ENCODE results near the gene ZNF423.

The ZNF423 gene

DNA sequence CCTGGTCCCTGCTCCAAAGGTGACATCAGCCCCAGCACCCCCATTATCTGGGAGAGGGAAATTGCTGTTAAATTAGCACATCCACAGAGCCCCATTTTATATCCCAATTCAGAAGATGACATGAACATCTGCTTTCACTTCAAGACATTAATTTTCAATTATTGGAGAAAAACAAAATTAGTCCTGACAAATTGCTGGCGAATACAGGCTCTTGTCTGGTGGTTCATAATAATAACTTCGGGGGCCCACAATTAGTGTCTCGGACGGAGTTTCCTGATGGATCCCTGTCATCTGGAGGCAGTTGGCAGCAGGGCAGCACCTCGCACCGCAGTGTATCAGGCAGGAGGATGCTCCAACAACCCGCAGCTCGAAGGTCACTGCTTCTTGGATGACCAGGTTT is 7.4 kb downstream of the ZNF423 start:
- no peak for ATAC-seq
- no peak for DNase-seq

DNA sequence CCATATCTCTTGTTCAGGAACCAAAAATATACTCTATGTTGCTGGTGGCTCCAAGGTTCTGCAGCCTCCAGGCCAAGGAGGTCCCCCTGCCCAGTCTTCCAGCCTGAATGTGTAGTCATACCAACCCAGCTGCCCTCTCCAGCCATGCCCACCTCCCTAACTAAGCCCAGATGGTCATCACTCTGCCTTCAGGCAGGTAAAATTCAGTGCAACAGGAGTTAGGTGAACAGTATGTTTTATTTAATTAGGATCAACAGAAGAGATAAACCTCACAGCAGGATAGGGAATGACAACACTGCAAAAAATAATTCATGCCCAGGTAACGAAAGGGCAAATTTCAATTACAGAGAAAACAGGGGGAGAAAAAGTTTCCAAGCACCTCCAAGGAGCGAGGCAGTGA is 9.1 kb downstream of the ZNF423 start:
- DNase-seq (no peak), ATAC-seq (no peak)

DNA sequence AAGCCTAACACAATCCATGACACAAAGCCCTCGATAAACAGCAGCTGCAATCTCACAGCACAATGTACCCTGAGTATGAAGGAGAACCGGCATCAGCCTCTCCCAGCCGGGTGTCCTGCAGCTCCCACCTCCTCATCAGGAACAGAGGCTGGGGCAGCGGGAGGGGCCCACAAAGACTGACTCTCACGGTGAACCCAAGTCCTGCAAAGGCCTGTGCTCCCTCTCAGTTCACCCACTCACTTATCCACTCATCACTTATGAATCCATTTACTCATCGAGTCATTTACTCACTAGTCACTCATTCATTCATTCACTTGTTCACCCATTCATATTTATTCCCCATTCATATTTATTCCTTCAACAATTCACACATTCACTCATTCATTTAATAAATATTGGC is 11.6 kb downstream of the ZNF423 start:
- ATAC-seq, result no peak

DNA sequence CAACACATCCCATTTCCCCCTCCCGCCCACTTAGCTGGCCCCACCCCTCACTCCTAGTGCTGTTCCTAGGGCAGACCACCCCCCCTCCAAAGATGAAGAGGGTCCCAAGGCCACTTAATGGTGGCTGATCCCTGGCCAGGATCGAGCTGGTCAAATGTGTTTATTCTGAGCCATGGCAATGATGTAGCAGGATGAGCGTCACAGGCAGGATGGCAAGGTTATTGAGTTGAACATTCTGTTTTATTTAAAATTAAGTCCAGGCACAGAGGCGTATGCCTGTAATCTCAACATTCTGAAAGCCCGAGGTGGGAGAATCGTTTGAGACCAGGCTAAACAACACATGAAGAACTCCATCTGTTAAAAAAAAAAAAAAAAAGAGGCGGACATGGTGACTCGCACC is 12.2 kb downstream of the ZNF423 start:
- ATAC-seq (no peak), DNase-seq (no peak)

More for the DNA sequence above, 11.6 kb downstream of the ZNF423 start:
- no peak for DNase-seq

DNA sequence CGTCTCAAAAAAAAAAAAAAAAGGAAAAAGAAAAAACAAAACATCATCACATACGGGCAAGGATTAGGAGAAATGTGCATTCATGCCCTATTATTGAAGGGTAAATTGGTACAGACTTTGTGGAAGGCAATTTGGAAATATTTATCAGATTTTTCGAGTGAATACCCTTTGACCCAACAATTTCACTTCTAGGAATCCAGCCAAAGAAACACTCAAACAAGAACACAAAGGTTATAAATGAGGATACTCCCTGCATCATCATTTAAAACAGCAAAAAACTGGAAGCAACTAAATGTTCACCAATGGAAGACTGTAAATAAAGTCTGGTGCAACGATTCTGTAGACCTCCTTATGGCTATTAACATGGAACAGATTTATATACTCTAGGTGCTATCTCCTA is 12.9 kb downstream of the ZNF423 start:
- ATAC-seq (no peak), DNase-seq (no peak)

DNA sequence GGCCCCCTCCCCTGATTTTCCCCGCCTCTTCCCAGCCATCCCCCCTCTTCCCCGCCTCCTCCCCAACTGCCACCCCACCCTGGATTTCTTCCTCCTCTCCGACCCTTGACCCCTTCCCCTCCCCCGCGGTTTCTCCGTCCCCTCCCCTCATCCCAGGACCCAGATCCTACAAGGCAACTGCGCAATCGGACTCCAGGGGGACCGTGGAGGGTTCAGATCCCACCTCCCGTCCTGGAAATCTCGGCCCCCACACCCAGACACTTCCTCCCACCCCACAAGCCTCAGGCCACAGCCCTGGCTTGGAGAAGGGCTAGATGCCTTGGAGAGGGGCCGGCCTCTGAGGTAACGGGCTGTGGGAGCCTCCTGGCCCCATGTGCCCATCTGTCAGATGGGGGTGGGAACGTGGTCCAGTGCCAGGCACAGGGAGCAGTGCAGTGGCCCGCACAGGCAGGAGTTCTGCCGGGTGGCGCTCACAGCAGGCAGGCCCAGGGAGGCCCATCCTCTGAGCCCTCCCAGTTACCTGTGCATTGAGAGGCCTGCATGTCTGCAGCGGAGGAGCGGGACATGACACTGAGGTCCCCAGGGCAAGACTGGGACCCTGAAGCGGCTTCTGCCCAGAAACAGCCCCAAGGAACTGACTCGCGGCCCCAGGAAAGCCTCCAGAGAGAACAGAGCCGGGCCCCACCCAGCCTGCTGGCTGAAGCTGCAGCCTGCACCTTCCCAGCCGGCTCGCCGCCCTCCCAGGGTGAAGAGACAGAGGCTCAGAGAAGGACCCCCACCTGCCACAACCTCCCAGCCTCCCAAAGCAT is 16.7 kb downstream of the ZNF423 start:
- no peak for DNase-seq
- no peak for ATAC-seq

DNA sequence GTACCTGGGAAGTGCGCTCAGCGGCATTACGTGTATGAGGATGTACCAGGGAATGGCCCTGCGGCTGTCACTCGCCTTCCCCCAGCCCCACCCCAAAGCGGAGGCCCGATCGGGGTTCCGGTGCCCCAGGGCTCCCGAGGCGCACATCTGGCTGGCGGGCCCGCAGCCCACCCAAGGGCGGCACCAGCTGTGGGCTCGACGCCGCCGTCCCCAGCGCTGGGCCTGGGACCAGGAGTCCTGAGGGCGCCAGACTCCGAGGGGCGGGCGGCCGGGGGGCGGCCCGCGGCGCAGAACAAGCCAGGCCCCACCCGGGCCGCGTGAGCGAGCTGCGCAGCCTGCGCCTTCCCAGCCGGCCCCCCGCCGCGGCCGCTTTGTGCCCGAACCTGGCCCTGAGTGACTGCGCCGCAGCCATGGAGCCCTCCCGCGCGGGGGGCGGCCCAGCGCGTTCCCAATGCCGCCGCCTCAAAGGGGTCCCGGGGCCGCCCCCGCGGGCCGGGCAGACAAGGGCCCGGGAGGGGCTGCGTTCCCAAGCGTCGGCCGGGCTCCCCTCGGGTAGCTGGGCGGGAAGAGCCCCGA is 17.4 kb downstream of the ZNF423 start:
- ATAC-seq, result no peak

DNA sequence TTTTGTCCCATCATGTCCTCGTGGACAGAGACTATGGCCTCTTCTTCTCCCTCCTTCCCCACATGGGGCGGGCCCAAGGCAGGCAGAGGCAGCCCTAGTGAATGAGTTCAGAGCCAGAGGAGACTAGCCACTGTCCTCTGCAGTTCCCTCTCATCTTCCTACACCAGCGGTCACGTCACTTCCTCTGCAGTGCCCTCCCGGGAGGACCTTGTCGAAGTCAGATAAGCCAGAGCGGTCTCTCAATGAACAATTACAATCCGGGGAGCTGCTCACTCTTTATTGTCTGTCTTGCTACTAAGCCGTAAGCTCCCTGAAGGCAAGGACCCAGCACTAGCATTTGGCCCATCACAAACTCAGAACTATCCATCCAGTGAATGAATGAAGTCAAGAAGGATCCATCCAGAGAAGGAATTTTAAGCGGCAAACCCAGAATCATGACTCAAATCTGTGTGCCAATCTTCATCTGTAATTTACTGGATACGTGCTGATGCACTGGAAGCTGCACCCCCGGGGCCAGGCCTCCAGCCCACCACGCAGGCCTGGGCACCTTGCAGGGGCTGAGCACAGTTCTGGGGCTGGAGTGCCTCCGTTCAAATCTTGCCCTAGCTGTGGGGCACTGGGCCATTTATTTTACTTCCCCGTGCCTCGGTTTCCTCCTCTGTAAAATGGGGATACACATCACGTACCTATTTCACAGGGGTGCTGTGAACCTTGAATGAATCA is 18.1 kb downstream of the ZNF423 start:
- no peak for ATAC-seq

More for the DNA sequence above, 17.4 kb downstream of the ZNF423 start:
- no peak for DNase-seq

DNA sequence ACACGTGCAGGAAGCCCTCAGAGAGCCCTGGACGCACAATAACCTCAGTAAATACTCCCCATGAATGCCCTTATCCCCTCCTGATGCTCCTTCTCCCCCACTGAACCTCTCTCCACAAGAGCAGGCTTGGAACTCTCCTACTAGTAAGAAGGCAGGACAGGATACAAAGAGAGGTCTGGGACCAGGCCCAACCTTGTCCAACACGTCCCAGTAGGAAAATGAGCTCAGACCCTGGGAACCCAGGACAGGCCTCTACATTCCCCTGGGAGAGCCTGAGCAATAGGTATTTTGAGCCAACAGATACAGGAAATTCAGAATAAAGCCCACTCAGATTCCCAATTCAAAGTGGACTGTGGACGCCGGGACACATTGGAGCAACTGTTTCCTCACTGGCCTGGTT is 19.2 kb downstream of the ZNF423 start:
- DNase-seq, result no peak
- ATAC-seq, result no peak

More for the DNA sequence above, 18.1 kb downstream of the ZNF423 start:
- no peak for DNase-seq

DNA sequence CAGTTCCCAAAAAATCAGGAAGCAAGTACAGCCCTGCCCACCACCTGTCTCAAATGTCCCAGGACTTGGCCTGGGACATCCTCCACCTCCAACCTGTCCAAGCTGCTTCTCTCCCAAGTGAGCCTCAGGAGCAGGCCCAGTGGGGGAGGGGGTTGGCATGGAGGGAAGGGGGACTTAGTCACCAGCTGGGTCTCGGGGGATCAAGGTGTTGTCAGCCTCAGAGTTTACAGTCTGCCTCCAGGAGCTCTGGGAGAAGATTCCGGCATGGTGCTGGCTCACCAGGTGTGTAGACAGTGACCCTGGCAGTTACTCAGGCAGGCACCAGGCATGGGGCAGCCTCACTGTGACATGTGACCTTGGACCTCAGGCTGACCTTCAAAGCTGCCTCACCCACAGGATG is 19.7 kb downstream of the ZNF423 start:
- ATAC-seq (no peak), DNase-seq (no peak)

DNA sequence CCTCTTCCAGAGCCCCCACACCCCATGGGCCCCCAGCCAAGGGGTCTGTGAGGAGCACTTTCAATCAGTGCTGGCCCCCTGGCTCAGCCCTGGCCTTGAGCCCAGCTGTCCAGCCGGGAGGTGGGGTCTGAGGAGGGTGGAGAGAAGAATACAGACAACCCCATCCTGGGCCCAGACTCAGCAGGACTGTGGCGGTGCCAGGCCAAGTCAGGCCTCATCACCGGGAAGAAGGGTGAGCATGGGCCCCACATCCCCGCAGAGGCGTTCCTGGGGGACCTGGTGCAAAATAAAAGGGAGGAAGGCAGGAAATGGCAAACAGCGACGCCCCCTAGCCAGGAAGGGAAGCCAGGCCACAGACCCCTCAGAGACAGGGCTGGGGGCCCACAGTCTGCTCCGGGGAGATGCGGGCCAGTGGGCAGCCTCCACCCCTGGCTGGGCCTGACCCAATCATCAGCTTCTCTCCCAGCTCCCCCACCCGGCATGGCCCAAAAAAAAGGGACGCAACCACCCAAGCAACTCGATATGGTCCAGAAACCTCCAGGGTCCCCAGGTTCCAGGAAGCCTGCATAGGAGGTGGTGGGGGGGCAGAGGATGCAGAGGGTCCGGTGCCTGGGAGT is 20.6 kb downstream of the ZNF423 start:
- DNase-seq (no peak), ATAC-seq (no peak)

DNA sequence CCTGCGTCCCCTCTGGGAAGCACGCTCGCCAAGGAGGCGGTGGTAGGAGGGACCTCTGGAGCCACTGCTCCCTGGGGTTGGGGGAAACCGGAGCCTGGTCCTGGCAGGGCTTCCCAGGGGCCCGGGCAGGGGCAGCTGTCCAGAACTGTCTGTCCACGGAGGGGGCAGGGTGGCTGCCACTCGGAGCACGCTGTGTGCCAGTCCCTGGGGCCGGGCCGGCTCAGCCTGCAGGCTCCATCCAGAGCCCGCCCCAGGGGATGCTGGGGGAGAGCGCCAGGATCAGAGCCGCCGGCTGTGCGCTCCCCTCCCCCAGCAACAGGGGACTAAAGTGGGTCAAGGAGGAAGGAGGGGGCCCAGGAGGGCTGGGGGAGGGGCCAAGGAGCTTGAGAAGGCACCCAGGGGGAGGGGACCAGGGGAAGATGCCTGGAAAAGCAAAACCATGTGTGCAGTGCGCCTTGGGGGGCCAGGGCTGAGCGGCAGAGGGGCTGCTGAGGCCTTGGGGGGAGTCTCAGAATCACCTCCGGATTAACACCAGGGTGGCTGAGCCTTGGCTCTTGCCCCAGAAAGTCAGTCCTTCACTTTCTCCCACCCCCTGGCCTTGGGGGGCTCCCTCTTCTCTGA is 21.3 kb downstream of the ZNF423 start:
- no peak for DNase-seq
- no peak for ATAC-seq

DNA sequence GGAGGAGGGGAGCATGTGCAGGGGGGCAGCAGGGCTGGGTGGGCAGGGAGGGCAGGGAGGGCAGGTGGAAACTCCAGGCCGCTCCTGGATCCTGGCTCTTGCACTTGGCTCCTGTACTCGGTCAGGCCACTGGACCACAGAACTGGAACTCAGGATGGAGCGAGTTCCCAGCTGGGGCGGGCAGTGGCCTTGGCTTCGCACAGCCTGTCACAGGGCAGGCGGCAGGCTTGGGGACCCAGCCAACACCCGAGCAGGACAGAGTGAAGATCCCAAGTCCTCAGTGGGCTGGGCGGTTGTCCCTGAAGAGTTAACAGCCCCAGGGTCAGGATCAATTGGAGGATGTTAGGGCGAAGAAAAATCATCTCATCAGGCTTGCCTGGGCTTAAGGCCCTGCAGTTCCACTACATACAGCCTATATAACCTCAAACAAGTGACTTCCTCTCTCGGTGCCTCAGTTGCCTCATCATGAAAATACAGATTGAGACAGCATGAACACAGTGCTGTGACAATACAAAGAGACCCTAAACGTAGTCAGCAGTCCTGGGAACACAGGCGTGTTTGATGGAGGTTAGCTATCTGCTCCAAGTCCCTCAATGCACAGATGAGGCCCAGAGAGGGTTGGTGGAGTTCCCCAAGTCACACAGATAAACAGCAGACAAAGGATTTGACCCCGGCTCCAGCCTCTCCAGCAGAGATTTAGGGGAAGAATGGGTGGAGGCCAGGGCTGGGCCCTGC is 21.9 kb downstream of the ZNF423 start:
- ATAC-seq (no peak), DNase-seq (no peak)

DNA sequence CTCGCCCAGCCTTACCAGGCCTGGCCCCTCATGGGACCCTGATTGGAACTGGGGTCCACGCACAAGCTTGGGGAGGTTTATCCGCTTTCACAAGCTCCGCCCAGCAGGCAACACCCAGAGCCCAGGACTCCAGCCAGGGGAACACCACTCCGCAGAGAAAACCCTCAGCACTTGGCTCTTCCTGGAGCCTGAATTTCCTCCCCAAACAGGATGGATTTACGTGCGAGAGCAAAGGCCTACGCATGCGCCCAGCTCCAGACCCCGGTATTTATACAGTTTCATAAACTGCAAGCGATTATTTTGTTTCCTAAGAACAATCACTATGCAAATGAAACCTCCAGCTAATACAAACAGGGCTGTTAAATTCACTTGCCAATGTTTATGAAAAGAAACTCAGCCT is 22.8 kb downstream of the ZNF423 start:
- no peak for DNase-seq
- no peak for ATAC-seq

DNA sequence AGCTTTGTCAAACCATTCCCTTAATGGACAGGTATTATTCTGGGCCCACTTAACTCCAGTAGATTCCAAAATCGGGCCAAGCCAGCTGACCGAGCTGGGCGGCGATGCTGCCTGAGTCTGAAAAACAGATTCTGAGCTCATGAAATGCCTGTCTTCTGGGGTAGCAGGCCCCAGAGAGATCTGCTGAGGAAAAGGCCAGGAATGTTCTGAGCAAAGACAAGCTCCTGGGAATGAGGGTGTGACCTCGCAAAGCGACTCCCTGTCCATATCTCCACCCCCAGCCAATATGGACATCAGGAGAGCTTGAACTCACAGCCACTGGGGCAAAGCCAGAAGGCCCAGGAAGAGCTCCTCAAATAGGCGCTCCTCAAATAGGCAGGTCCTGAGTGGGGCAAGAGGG is 23.7 kb downstream of the ZNF423 start:
- no peak for ATAC-seq
- DNase-seq, result no peak

DNA sequence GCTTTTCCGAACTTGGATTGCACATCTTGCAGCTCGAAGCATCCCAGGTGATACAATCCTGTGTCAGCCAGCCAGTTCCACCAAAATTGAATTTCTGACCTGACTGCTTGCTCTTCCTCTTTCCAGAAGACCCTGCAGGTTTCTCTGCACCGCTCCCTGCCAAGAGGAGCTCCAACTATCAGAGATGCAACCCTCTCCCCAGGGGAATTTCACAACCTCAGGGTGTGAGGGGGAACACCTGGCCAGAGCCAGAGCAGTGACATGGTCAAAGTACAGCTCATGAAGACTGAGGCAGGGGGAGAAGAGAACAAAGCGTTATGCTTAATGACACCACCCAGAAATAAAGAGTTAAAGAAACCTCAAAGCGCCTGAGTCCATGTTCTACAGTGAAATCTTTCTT is 25.0 kb downstream of the ZNF423 start:
- DNase-seq, result no peak
- ATAC-seq, result no peak

DNA sequence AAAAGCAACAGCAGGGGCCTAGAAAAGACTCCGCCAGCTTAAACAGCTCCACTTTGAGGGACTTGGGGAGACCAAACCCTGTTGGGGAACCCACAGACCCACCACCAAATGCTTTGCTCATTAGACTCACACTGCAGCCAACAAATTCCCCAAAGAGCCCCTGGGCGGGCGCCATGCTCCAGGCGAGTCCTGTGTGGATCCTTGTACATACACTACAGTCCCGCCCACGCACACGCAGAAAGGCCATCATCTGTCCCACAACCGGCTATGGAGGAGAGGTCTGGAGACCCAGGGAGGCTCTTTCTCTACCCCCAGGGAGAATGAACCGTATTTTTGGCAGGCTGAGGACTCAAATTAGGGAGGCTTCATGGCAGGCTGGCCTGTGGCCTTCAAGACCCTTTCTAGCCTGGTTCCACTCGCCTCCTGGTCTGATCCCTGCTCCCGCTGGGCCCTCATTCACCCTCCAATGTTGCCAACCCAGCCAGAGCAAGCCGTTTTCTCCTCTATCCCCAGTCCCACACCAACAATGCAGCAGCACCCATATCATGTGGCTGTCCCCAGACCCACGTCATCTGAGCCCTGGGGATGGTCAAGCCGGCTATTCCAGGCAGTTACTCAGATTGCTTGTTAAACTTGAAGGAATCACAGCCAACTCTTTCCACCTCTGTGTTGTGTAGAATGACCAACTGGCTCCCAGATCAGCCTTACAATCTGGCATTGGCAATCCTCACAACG is 27.2 kb downstream of the ZNF423 start:
- no peak for ATAC-seq
- no peak for DNase-seq

DNA sequence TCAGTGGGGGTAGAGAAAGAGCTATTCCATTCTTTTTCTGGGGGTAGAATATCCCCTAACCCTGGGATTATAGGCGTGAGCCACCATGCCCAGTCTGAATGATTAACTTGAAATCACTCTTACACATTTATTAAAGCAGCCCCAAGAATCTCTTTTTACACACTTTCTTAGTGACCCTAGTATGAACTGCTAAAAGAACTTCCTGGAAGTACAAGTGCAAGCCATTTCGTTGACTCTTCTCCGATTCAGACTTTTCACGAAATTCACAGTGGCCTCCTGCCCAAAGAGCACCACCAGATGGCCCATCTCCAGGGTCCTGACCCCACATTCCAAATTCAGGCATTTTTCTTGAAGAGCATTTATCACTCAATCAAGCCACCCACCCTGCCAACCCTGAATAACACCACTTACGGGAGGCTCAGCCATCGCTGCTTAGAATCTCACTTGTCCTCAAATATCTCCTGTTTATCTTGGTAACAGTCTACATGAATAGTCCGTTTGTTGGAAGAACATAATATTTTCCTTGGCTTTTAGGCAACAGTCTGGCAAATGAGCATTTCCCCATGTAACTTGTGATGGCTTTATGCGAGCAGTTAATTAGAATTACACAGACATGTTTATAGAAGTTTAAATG is 28.0 kb downstream of the ZNF423 start:
- DNase-seq, result no peak
- no peak for ATAC-seq

DNA sequence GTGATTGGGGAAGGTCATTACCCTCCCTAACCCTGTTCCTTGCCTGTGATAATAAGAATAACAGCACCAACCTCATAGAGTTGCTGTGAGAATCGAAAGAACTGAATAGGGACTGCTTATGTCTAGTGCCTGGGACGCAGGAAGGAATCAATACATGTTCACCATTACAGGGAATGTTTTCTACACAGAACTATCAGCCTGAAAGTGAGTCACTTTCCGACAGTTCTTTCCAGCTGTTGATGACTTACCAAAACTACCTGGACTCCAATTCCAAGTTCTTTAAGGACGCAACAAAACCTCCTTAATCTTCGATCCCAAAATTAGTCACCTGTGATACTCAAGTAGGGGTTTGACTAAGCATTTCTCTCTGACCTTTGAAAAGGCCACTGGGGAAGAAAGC is 29.4 kb downstream of the ZNF423 start:
- DNase-seq, result no peak
- ATAC-seq, result no peak

DNA sequence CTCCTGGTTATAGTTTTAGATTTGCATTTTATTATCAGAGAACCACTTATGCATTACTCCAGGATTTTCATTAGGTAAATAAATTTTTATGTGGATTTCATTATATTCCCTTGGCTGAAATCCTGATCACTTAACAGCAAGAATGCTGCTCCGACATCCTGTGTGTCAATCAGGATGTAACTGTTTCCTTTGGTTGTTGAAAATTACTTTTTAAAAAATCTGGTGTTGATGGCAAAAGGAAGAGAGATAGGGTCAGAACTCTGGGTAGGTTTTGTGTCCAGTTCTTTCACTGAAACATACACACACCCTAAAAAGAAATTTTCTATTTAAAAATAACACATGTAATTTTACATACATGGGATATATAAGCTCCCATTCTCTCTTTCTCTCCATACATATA is 30.9 kb downstream of the ZNF423 start:
- ATAC-seq (no peak), DNase-seq (no peak)

DNA sequence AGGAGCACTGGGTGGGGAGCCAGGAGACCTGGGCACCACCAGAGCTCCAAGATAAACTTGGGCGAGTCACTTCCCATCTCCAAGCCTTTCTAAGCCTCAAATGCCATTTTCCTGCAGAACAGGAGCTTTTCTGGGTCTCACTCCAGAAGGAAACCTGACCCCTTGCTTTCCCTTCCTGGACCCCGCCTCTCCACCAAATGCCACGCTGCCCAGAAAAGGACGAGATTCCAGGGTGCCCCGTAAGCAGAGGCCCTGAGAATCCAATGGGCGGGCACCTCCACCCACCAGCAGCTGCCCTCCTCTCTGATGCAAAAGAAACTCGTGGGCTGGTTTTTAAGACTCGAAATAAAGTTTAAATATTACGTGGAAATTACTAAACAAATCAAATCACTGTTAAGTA is 31.3 kb downstream of the ZNF423 start:
- no peak for ATAC-seq
- no peak for DNase-seq
